SK-N-SH treated with all-trans-retinoic acid at 6 μM for 48 hours (cell line): ENCODE results near the gene DNAH14.
"Not testable (repeated sequence)": the region's sequence is repeated elsewhere in the genome, so short reads cannot be mapped to it uniquely, and the experiment has no call there.

Experiments used
- ATAC-seq: fragments of 200-7000 bp; cut with Tn5 transposase; 3 replicates; pipeline ENCODE4 v1.9.1; 2020; ENCODE audit warnings: mild to moderate bottlenecking, moderate library complexity
- BACH2 ChIP-seq: fragments of 250-450 bp; sonication (Bioruptor Pico); IDR thresholded peaks from 2 replicates; pipeline ENCODE4 v1.9.0; 2021; ENCODE audit warnings: mild to moderate bottlenecking, borderline replicate concordance
- CREB5 ChIP-seq: fragments of 250-450 bp; sonication (Bioruptor Pico); IDR thresholded peaks from 2 replicates; pipeline ENCODE4 v1.5.1; 2020; ENCODE audit warnings: low read depth, mild to moderate bottlenecking, moderate library complexity
- CSDC2 ChIP-seq: fragments of 250-450 bp; sonication (Bioruptor Pico); IDR thresholded peaks from 2 replicates; pipeline ENCODE4 v1.5.0; 2020; ENCODE audit warnings: mild to moderate bottlenecking, moderate library complexity
- CSRNP3 ChIP-seq: fragments of 250-450 bp; sonication (Bioruptor Pico); IDR thresholded peaks from 2 replicates; pipeline ENCODE4 v1.5.1; 2021; ENCODE audit warnings: mild to moderate bottlenecking, moderate library complexity
- GLIS3 ChIP-seq: fragments of 250-450 bp; sonication (Bioruptor Pico); IDR thresholded peaks from 2 replicates; pipeline ENCODE4 v1.5.0; 2020; ENCODE audit warnings: mild to moderate bottlenecking, moderate library complexity
- ISL1 ChIP-seq: fragments of 250-450 bp; sonication (Bioruptor Pico); IDR thresholded peaks from 2 replicates; pipeline ENCODE4 v2.1.2; 2022; ENCODE audit warnings: mild to moderate bottlenecking, moderate library complexity
- OSR1 ChIP-seq: fragments of 250-450 bp; sonication (Bioruptor Pico); IDR thresholded peaks from 2 replicates; pipeline ENCODE4 v1.8.0; 2022; ENCODE audit warnings: moderate library complexity, mild to moderate bottlenecking, inconsistent platforms
- RARB ChIP-seq: fragments of 250-450 bp; sonication (Bioruptor Pico); IDR thresholded peaks from 2 replicates; pipeline ENCODE4 v1.8.0; 2021; ENCODE audit warnings: mild to moderate bottlenecking, moderate library complexity
- TSHZ2 ChIP-seq: fragments of 250-450 bp; sonication (Bioruptor Pico); IDR thresholded peaks from 2 replicates; pipeline ENCODE4 v1.5.0; 2020; ENCODE audit warnings: mild to moderate bottlenecking, moderate library complexity
- ZC3H10 ChIP-seq: fragments of 250-450 bp; sonication (Bioruptor Pico); IDR thresholded peaks from 2 replicates; pipeline ENCODE4 v1.5.1; 2021; ENCODE audit warnings: mild to moderate bottlenecking, moderate library complexity
- ZFP30 ChIP-seq: fragments of 450-650 bp; formaldehyde crosslinking; IDR thresholded peaks from 2 replicates; pipeline ENCODE4 v1.5.0; 2022; ENCODE audit warnings: mild to moderate bottlenecking, moderate library complexity
- ZNF565 ChIP-seq: fragments of 450-650 bp; formaldehyde crosslinking; conservative IDR thresholded peaks from 2 replicates; pipeline ENCODE4 v1.5.0; 2020; ENCODE audit warnings: low read depth, mild to moderate bottlenecking, moderate library complexity
- ZNF70 ChIP-seq: fragments of 450-650 bp; formaldehyde crosslinking; IDR thresholded peaks from 2 replicates; pipeline ENCODE4 v1.5.0; 2020; ENCODE audit warnings: mild to moderate bottlenecking, moderate library complexity
- ZNF8 ChIP-seq: fragments of 450-650 bp; formaldehyde crosslinking; IDR thresholded peaks from 2 replicates; pipeline ENCODE4 v1.5.0; 2020; ENCODE audit warnings: mild to moderate bottlenecking, moderate library complexity
- TF ChIP-seq, protein P1 (sequence below): fragments of 250-450 bp; sonication (Bioruptor Pico); IDR thresholded peaks from 2 replicates; pipeline ENCODE4 v1.8.0; 2021; ENCODE audit warnings: low read depth, mild to moderate bottlenecking, moderate library complexity, borderline replicate concordance

DNAH14 gene

GRCh38 chr1:225209153-225209552, 279.7 kb downstream of the DNAH14 start (continued):
- no peak for TF ChIP-seq CSRNP3 (CRISPR knock-in tag)
- no peak for TF ChIP-seq GLIS3
- no peak for TF ChIP-seq ZFP30 (CRISPR knock-in tag)
- TF ChIP-seq RARB (CRISPR knock-in tag), result no peak
- no peak for TF ChIP-seq ZNF8
- no peak for TF ChIP-seq ZNF565 (CRISPR knock-in tag)
- TF ChIP-seq ZC3H10 (CRISPR knock-in tag), result no peak
- no peak for TF ChIP-seq ISL1 (CRISPR knock-in tag)
- no peak for TF ChIP-seq ZNF70 (CRISPR knock-in tag)

DNA sequence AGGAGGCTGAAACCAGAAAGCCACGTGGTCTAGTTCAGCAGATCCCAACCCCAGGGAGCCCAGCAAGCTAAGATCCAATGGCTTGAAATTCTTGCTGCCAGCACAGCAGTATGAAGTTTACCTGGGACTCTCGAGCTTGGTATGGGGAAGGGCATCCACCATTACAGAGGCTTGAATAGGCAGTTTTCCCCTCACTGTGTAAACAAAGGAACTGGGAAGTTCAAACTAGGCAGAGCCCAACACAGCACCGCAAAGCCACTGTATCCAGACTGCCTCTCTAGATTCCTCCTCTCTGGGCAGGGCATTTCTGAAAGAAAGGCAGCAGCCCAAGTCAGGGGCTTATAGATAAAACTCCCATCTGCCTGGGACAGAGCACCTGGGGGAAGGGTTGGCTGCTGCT, 280.7 kb downstream of the DNAH14 start:
- ATAC-seq, result not testable (repeated sequence)

GRCh38 chr1:225211694-225212442, 282.4 kb downstream of the DNAH14 start:
- ATAC-seq, result not testable (repeated sequence)

DNA sequence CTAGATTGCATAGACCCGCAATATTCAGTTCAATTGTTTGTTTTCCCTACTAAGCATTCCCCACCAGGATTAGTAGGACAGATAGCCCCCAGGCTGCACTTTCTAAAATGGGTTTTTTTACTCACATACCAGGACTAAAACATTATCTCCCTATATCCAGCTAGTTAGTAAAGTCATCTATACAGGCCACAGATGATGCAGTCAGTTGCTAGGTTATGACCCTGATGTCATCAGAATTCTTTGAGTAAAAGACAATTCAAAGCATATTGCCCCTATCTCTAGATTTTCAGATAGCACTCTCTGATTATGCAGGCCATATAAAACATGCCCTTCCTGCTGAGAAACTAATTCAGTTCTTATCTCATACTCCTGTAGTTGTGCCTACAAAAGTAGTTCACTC, 294.8 kb downstream of the DNAH14 start:
- TF ChIP-seq ZFP30 (CRISPR knock-in tag) (no peak), ZC3H10 (CRISPR knock-in tag) (no peak), ZNF8 (peak; percentile 60)
- no peak for ATAC-seq

GRCh38 chr1:225225681-225226080, 296.2 kb downstream of the DNAH14 start:
- TF ChIP-seq ZFP30 (CRISPR knock-in tag) (no peak), OSR1 (CRISPR knock-in tag) (no peak), BACH2 (no peak), GLIS3 (no peak), ISL1 (CRISPR knock-in tag) (no peak), RARB (CRISPR knock-in tag) (no peak), ZC3H10 (CRISPR knock-in tag) (no peak), CSDC2 (no peak)
- TF ChIP-seq, protein P1, sequence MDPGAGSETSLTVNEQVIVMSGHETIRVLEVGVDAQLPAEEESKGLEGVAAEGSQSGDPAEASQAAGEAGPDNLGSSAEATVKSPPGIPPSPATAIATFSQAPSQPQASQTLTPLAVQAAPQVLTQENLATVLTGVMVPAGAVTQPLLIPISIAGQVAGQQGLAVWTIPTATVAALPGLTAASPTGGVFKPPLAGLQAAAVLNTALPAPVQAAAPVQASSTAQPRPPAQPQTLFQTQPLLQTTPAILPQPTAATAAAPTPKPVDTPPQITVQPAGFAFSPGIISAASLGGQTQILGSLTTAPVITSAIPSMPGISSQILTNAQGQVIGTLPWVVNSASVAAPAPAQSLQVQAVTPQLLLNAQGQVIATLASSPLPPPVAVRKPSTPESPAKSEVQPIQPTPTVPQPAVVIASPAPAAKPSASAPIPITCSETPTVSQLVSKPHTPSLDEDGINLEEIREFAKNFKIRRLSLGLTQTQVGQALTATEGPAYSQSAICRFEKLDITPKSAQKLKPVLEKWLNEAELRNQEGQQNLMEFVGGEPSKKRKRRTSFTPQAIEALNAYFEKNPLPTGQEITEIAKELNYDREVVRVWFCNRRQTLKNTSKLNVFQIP (CRISPR knock-in tag), result no peak
- ATAC-seq, result no peak

DNA sequence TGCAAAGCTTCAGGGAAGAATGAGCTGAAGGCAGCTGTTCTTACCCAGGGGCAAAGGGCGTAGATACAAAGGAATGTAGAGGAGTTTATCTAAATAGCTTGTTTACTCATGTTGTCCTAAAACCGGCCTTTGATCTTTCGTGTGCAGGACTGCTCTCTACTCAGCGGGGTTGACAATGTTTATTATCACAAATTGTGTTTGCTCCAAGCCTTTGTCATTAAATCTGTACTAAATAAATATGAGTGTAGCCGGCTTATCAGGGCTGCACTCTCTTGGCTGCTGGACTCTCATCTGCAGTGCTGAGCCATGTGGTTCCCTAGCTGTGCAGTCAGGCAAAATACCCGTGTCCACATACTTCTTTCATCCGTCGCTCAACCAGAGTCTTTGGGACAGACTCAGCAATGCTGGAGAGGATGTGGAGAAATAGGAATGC, 299.4 kb downstream of the DNAH14 start:
- ATAC-seq, result no peak
- no peak for TF ChIP-seq ZFP30 (CRISPR knock-in tag)
- TF ChIP-seq TSHZ2, result no peak
- TF ChIP-seq CREB5, result no peak
- TF ChIP-seq, all 23 proteins: peak for 0

- not testable (repeated sequence) for ATAC-seq
Observed at GRCh38 chr1:225229429-225229828, 300.0 kb downstream of the DNAH14 start.
